Bronchus fibroblast of lung (primary cell): ENCODE measurements around the gene SANBR. TPM values are rescaled to one million over a fixed set of nuclear protein-coding genes. Genes with fewer than 3 reads are reported as not detected.

Source experiments
- total RNA-seq: library from RNA; depleted of rRNA; stranded (reverse); fragments of >200 nt; gene quantifications from 2 replicates; pipeline ENCODE4 v1.2.3, GENCODE V29; 2015

SANBR gene
- total RNA-seq, result 4.8 and 5.4 TPM in 2 replicates

GRCh38 chr2:61065714-61066709, at the start of gene SANBR:
Gene SANBR, plus strand, starts transcription at chr2:61065871. Its CDS starts 4,480 bp downstream, at chr2:61070351.

GRCh38 chr2:61017556-61018317, 47.9 kb upstream of the SANBR start, which contains the start of the genes PEX13 and PUS10:
Gene PEX13, plus strand, starts transcription at chr2:61017720. Its CDS starts 40 bp downstream, at chr2:61017760.
Gene PUS10, minus strand, starts transcription at chr2:61018255. Its CDS starts 6,365 bp downstream, at chr2:61011890.

Other genes with a start within 250 kb of the SANBR start
- 1.3 and 3.2 TPM in 2 replicates for gene REL, start 184.3 kb upstream of the SANBR start, total RNA-seq
- gene PEX13, start 48.2 kb upstream of the SANBR start, total RNA-seq, result 17.0 and 20.4 TPM in 2 replicates
- 3.7 and 7.1 TPM in 2 replicates for gene PUS10, start 47.6 kb upstream of the SANBR start, total RNA-seq
- gene C2orf74, start 96.3 kb downstream of the SANBR start, total RNA-seq, result 13.5 and 22.5 TPM in 2 replicates